ENCODE data around the gene LTB4R2. TPM values are rescaled to one million over a fixed set of nuclear protein-coding genes. Genes with fewer than 3 reads are reported as not detected.

The LTB4R2 gene
- total and polyA plus RNA-seq, 2 of the 8 experiments (the other 6 are each of a cell fraction or from before 2014, with no cell fraction given), result 5.3 to 6.7 TPM

DNA sequence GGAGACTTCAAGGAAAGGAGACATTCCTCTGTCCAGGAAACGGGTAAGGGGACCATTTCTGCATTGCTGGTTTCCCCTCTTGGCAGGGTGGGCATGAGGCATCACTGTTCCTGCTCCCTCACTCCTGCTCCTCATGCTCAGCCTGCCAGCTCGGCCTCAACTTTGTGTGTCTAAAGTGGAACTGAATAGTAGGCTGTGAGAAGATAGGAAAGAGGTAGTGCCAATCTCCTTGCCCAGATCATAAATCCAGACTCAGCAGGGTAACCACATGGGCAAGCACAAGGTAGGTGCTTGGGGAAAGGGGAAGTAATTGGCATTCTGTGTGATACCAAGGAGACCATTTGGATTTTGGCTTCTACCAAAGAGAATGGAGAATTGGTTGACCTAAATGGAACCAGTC, 4.0 kb downstream of the LTB4R2 start:
- CTCF ChIA-PET (ENCODE audit: partially characterized antibody), result interaction anchor here (1.0 to 15.8 kb wide), 5 partner anchors 9 to 118 kb away, joined by 3 to 173 read pairs (median 4); partner anchors contain the start of genes ADCY4 and TINF2
- H3K4me2 ChIP-seq (ENCODE audit: insufficient read depth in 1 of 2, low read depth in 2 of 2, low read length in 2 of 2), result no peak overlapping the region
- no peak for FAIRE-seq

More for the DNA sequence above, 4.0 kb downstream of the LTB4R2 start:
- peaks cover 0 to 10% (median 0%) of the 10 kb centered on the region in 4 experiments; a peak in 3 of 8 replicates for H3K36me3 ChIP-seq (ENCODE audit: control insufficient read depth in 2 of 4, insufficient read depth in 4 of 4, low read length in 3 of 4)
- no peak overlapping the region for H2BK20ac ChIP-seq (ENCODE audit: low read length)
- POLR2A ChIA-PET (ENCODE audit: partially characterized antibody), result interaction anchor here (0.8 to 5.1 kb wide), 7 partner anchors 10 to 76 kb away, joined by 3 to 35 read pairs (median 4); partner anchors contain the start of genes DHRS1, NOP9, RABGGTA and TINF2
- H3K23me2 ChIP-seq (ENCODE audit: low read depth, low read length), result no peaks in the 10 kb centered on the region
- H4K5ac ChIP-seq (ENCODE audit: insufficient read length, low read depth, low read length), result no peak overlapping the region
- H3K14ac ChIP-seq (ENCODE audit: insufficient read length), result no peak overlapping the region
- no peak for DNase-seq (ENCODE audit: low read depth in 1 of 2, low spot score in 2 of 2)
- no peak overlapping the region for H2BK5ac ChIP-seq (ENCODE audit: low read depth, low read length)
- H3K27me3 ChIP-seq (replicated peaks in 1 of 4; ENCODE audit: control insufficient read depth in 3 of 4, extremely low read depth in 1 of 4, insufficient read depth in 3 of 4, low read length in 3 of 4), result peaks cover 0 to 27% (median 23%) of the 10 kb centered on the region in 4 experiments; a peak in 6 of 7 replicates
- H3K27ac ChIP-seq (ENCODE audit: low read depth, low read length), result no peak overlapping the region
- TF ChIP-seq CTBP2 (IDR thresholded peaks at IDR 0.05; ENCODE audit: borderline replicate concordance, insufficient read depth, insufficient read length, low read length) (no peak), HDAC2 (IDR thresholded peaks at IDR 0.05; ENCODE audit: borderline replicate concordance in 1 of 2, low read depth in 2 of 2, low read length in 2 of 2) (no peak), NANOG (IDR thresholded peaks at IDR 0.05; ENCODE audit: insufficient read depth, low read depth, low read length, poor library complexity, severe bottlenecking) (no peak), KDM1A (IDR thresholded peaks at IDR 0.05; ENCODE audit: borderline replicate concordance, low read length) (no peak), POLR2A (IDR thresholded peaks at IDR 0.05; ENCODE audit: control extremely low read depth in 1 of 2, low read depth in 2 of 2, low read length in 2 of 2) (no peak), RXRA (IDR thresholded peaks at IDR 0.05; ENCODE audit: insufficient read depth, low read depth, low read length) (no peak)
- TF ChIP-seq, protein P1, sequence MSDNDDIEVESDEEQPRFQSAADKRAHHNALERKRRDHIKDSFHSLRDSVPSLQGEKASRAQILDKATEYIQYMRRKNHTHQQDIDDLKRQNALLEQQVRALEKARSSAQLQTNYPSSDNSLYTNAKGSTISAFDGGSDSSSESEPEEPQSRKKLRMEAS (IDR thresholded peaks at IDR 0.05), result no peak
- H3K79me1 ChIP-seq (ENCODE audit: low read depth, low read length), result no peaks in the 10 kb centered on the region
- no peak overlapping the region for H3K9ac ChIP-seq (replicated peaks in 1 of 4; ENCODE audit: extremely low read depth in 1 of 4, low read depth in 3 of 4, low read length in 3 of 4)
- no peak overlapping the region for H2BK12ac ChIP-seq (ENCODE audit: low read depth, low read length)
- H3K23ac ChIP-seq (ENCODE audit: insufficient read length), result no peak overlapping the region
- no peaks in the 10 kb centered on the region for H3K79me2 ChIP-seq (ENCODE audit: control insufficient read depth in 1 of 2, insufficient read depth in 2 of 2, low read length in 2 of 2)
- 97% methylated on average over 2 of the region's 2 CpGs; no CpG with 5 or more reads in 1 of the 2 experiments for WGBS, 2 experiments (ENCODE audit: extremely low coverage in 1 of 2, insufficient coverage in 1 of 2, insufficient read length in 1 of 2, insufficient replicate concordance in 2 of 2, low coverage in 1 of 2, low lambda C conversion rate in 2 of 2, missing lambda C conversion rate in 1 of 2)
- no peak overlapping the region for H3K4ac ChIP-seq (replicated peaks; ENCODE audit: insufficient read length, low read depth, low read length)
- H3K56ac ChIP-seq (replicated peaks; ENCODE audit: insufficient read length, low read depth, low read length), result no peak overlapping the region
- no peak overlapping the region for H2AK5ac ChIP-seq (ENCODE audit: low read depth, low read length)
- H2AFZ ChIP-seq (ENCODE audit: low read length), result no peak overlapping the region
- H4K8ac ChIP-seq (ENCODE audit: extremely low read depth, insufficient read depth, low read length), result no peak overlapping the region
- H2BK15ac ChIP-seq (ENCODE audit: low read length), result no peak overlapping the region
- H3K4me3 ChIP-seq (ENCODE audit: extremely low read depth in 1 of 4, insufficient read depth in 2 of 4, low read depth in 3 of 4, low read length in 4 of 4), result no peak overlapping the region
- H3K9me3 ChIP-seq (ENCODE audit: insufficient read depth in 2 of 2, low read depth in 1 of 2, low read length in 1 of 2), result no peaks in the 10 kb centered on the region; a peak in 1 of 4 replicates
- no peak overlapping the region for H4K91ac ChIP-seq (replicated peaks; ENCODE audit: insufficient read length, low read length)
- H3K18ac ChIP-seq (ENCODE audit: extremely low read depth, low read length), result no peak overlapping the region
- H2BK120ac ChIP-seq (replicated peaks; ENCODE audit: low read depth, low read length), result no peak overlapping the region
- no peaks in the 10 kb centered on the region; a peak in 2 of 7 replicates for H3K4me1 ChIP-seq (replicated peaks in 1 of 4; ENCODE audit: control insufficient read depth in 3 of 4, insufficient read depth in 4 of 4, low read length in 3 of 4)
- H4K20me1 ChIP-seq (replicated peaks in 1 of 2; ENCODE audit: control insufficient read depth in 1 of 2, insufficient read depth in 2 of 2, low read length in 2 of 2), result peaks cover 2 to 3% of the 10 kb centered on the region in 2 experiments
